Type B pancreatic cell (in vitro differentiated cells): Measurements from ENCODE around the gene CDCA7. TPM values are rescaled to one million over a fixed set of nuclear protein-coding genes. Genes with fewer than 3 reads are reported as not detected.

Source experiments
- DNase-seq: peaks from one replicate; pipeline ENCODE4 v3.0.0; 2021; ENCODE audit warnings: mixed read lengths; ENCODE audit not compliant: unreplicated experiment; ENCODE audit errors: extremely low spot score
- H3K27ac Mint-ChIP-seq: 2 replicates; pipeline ENCODE4 v1.8.0; 2021; ENCODE audit warnings: mild to moderate bottlenecking, mixed read lengths
- H3K27me3 Mint-ChIP-seq: 2 replicates; pipeline ENCODE4 v1.8.0; 2021; ENCODE audit warnings: mixed read lengths
- H3K36me3 Mint-ChIP-seq: 2 replicates; pipeline ENCODE4 v1.8.0; 2021; ENCODE audit warnings: mixed read lengths
- H3K4me1 Mint-ChIP-seq: one replicate; pipeline ENCODE4 v1.8.0; 2021; ENCODE audit warnings: mixed read lengths; ENCODE audit not compliant: unreplicated experiment
- H3K4me3 Mint-ChIP-seq: 2 replicates; pipeline ENCODE4 v1.8.0; 2021; ENCODE audit warnings: mild to moderate bottlenecking, mixed read lengths
- H3K9me3 Mint-ChIP-seq: 2 replicates; pipeline ENCODE4 v1.8.0; 2021; ENCODE audit warnings: mixed read lengths
- total RNA-seq: library from RNA; stranded (reverse); gene quantifications from 2 replicates; pipeline ENCODE4 v1.2.1, GENCODE V29; 2021; ENCODE audit warnings: low replicate concordance
- TF ChIP-seq, protein P1 (sequence below): fragments of 200-600 bp; sonication (generic); conservative IDR thresholded peaks from 2 replicates; pipeline ENCODE4 v1.5.0; 2021; ENCODE audit warnings: antibody characterized with exemption, mild to moderate bottlenecking

CDCA7 gene
- total RNA-seq, 1 donor from 2014 or later: 54.0 TPM

DNA sequence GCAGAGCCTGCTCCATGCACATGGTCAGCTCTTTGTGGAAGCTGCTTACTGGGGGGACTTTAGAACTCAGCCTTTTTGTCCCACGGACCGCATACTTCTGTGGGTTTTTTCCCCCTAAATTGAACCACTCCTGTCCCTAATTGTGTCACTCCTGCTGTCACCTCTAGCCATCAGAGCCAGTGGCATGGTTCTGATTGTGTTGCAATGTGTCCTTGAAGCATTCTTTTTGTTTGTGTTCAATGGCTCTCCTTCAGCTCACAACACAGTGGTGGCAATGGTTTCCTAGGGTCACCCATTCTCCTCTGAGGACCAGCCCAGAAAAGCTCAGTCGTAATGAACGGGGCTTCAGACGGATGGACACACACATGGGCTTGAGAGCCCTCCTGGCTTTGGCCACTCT lies 35.4 kb downstream of the CDCA7 start:
- peaks cover 15% of the 10 kb centered on the region for H3K4me1 Mint-ChIP-seq
- H3K36me3 Mint-ChIP-seq: no peaks in the 10 kb centered on the region
- DNase-seq: no peak
- H3K27me3 Mint-ChIP-seq: peaks cover 32% of the 10 kb centered on the region
- H3K27ac Mint-ChIP-seq: no peak overlapping the region
- no peak overlapping the region for H3K4me3 Mint-ChIP-seq
- TF ChIP-seq, protein P1, sequence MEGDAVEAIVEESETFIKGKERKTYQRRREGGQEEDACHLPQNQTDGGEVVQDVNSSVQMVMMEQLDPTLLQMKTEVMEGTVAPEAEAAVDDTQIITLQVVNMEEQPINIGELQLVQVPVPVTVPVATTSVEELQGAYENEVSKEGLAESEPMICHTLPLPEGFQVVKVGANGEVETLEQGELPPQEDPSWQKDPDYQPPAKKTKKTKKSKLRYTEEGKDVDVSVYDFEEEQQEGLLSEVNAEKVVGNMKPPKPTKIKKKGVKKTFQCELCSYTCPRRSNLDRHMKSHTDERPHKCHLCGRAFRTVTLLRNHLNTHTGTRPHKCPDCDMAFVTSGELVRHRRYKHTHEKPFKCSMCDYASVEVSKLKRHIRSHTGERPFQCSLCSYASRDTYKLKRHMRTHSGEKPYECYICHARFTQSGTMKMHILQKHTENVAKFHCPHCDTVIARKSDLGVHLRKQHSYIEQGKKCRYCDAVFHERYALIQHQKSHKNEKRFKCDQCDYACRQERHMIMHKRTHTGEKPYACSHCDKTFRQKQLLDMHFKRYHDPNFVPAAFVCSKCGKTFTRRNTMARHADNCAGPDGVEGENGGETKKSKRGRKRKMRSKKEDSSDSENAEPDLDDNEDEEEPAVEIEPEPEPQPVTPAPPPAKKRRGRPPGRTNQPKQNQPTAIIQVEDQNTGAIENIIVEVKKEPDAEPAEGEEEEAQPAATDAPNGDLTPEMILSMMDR: no peak
- no peaks in the 10 kb centered on the region for H3K9me3 Mint-ChIP-seq

DNA sequence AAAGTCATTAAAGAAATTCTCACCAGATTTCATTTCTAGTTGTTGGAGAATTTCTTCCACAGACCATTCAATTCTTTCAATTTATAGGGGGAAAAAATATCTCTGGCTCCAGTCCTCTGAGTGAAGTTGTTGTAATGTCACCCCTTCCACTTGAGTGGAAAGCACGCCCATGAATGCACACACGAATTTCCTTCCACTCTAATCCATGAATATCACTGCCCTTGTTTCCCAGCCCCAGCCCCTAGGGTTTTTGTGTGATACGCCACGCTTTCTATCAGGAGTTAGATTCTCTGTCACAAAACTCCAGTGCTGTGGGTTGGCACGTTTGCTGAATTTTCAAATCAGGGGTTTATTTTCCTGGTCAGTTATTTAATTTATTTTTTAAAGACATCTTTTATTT lies 38.1 kb downstream of the CDCA7 start:
- H3K9me3 Mint-ChIP-seq: no peaks in the 10 kb centered on the region
- peaks cover 5% of the 10 kb centered on the region for H3K4me1 Mint-ChIP-seq
- H3K27ac Mint-ChIP-seq: no peak overlapping the region
- TF ChIP-seq, protein P1: no peak
- no peaks in the 10 kb centered on the region for H3K36me3 Mint-ChIP-seq
- H3K27me3 Mint-ChIP-seq: peaks cover 48% of the 10 kb centered on the region
- no peak for DNase-seq
- H3K4me3 Mint-ChIP-seq: no peak overlapping the region

DNA sequence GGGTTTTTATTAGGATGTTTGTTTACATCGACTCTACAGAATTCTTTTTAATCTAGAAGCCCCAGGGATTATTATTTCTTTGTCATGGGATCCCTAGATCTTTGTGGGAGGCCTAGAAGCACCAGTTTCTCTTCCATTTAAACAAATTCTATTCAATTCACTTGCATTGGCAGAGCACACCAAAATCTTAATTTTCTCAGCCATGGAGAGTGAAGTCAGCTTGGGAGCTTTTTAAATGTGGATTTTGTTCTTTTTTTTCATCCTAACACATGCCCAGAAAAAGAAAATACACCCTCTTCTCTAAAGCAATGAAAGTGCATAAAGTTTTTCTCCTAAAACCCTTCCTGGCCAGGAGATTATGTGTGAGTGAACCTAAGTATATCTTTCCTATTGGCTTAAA lies 38.5 kb downstream of the CDCA7 start:
- TF ChIP-seq, protein P1: no peak
- H3K27ac Mint-ChIP-seq: no peak overlapping the region
- no peak overlapping the region for H3K4me3 Mint-ChIP-seq
- no peaks in the 10 kb centered on the region for H3K9me3 Mint-ChIP-seq
- peaks cover 5% of the 10 kb centered on the region for H3K4me1 Mint-ChIP-seq
- no peaks in the 10 kb centered on the region for H3K36me3 Mint-ChIP-seq
- H3K27me3 Mint-ChIP-seq: peaks cover 46% of the 10 kb centered on the region
- DNase-seq: no peak

DNA sequence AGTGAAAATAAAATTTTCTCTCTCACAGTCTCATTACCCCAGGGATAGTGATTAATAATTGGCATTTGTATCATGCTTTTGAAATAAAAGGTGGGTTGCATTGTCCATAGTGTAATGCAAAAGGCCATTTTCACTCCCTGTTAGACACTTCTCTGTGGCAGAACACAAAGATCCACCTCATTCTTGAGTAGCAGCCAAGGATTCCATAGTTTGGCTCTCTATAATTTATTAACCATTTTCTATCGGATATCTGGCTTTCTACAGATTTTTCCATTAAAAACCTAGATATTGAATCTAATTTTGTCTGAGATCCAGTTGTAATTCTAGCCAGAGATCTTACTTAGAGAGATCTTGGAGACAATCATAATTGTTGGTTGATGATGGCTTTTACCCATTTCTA lies 39.0 kb downstream of the CDCA7 start:
- Mint-ChIP-seq H3K27me3 (peaks cover 42% of the 10 kb centered on the region), H3K36me3 (no peaks in the 10 kb centered on the region), H3K4me3 (no peak overlapping the region), H3K27ac (no peak overlapping the region), H3K4me1 (peaks cover 5% of the 10 kb centered on the region), H3K9me3 (no peaks in the 10 kb centered on the region)
- TF ChIP-seq, protein P1: no peak
- DNase-seq: no peak

DNA sequence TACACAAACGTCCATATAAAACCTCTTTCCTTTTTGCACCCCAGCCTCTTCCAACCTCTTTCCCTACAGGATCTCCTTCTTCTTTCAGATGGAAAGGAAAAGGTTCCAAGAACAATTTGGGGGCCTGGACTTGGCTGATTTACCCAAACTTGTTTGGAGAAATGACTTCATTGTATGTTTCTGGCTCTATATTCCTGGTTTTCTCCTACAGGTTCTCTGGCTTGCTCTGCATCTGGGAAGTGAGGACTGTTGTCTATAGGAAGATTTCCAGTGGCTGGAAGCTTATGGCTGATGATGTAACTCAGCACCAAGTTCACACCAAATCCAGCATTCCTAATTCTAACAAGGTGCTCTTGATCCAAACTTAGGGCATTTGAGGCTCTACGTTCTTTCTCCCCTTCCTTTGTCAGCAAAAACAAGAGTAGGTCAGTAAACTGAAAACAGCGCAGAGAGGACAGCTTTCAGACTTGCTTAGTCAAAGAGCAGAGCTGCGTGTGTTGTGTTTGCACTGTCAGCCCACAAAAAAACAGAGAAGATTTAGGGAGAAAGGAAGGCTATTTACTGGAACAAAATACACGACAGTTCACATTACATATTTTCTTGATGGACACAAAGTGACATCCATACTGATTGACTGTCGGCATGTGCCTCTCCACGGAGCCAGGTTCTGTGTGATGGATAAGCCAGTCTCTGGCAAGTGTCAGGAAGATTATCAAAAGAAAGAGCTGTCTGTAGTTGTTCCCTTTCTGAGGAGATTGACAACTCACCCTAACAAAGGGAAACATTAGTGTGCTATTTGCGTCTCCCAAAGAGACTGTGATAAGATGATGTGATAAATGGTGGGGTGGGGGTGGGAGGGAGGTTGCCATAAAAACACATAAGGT lies 39.7 kb downstream of the CDCA7 start:
- no peak for DNase-seq
- TF ChIP-seq, protein P1: no peak
- H3K36me3 Mint-ChIP-seq: no peaks in the 10 kb centered on the region
- no peaks in the 10 kb centered on the region for H3K9me3 Mint-ChIP-seq
- no peak overlapping the region for H3K27ac Mint-ChIP-seq
- peaks cover 43% of the 10 kb centered on the region for H3K27me3 Mint-ChIP-seq
- no peak overlapping the region for H3K4me3 Mint-ChIP-seq
- peaks cover 5% of the 10 kb centered on the region for H3K4me1 Mint-ChIP-seq
